HG02840 (cell line): ENCODE results near the gene PYROXD2.

Experiments
- ATAC-seq: cut with Tn5 transposase; IDR thresholded peaks from one replicate; pipeline ENCODE4 v1.9.1; 2021; ENCODE audit warnings: mild to moderate bottlenecking, moderate library complexity, moderate number of reproducible peaks; ENCODE audit not compliant: unreplicated experiment, low FRiP score

The PYROXD2 gene

GRCh38 chr10:98414932-98415730 is at the start of gene PYROXD2:
Gene PYROXD2, minus strand, starts transcription at chr10:98415182. Its CDS starts 47 bp downstream, at chr10:98415135.
- ATAC-seq = no peak

GRCh38 chr10:98463976-98464754 is 49.2 kb upstream of the PYROXD2 start:
- ATAC-seq = no peak

GRCh38 chr10:98463016-98463415 is 48.0 kb upstream of the PYROXD2 start:
- ATAC-seq = no peak

GRCh38 chr10:98461500-98461842 is 46.5 kb upstream of the PYROXD2 start:
- ATAC-seq = no peak

GRCh38 chr10:98460837-98461499 is 46.0 kb upstream of the PYROXD2 start:
- no peak for ATAC-seq

GRCh38 chr10:98458809-98459784 is 44.1 kb upstream of the PYROXD2 start:
- no peak for ATAC-seq

GRCh38 chr10:98457721-98458120 is 42.7 kb upstream of the PYROXD2 start:
- ATAC-seq = no peak

GRCh38 chr10:98456686-98457482 is 41.9 kb upstream of the PYROXD2 start:
- no peak for ATAC-seq

- no peak for ATAC-seq
These were observed 41.1 kb upstream of the PYROXD2 start for GRCh38 chr10:98456043-98456570.

GRCh38 chr10:98453729-98454128 is 38.7 kb upstream of the PYROXD2 start:
- ATAC-seq = no peak

- no peak for ATAC-seq
These were observed 35.6 kb upstream of the PYROXD2 start for GRCh38 chr10:98450618-98451017.

- ATAC-seq = no peak
These were observed 34.3 kb upstream of the PYROXD2 start for GRCh38 chr10:98449287-98449686.

GRCh38 chr10:98446661-98447221 is 31.8 kb upstream of the PYROXD2 start, which contains the start of gene HPS1:
Gene HPS1, minus strand, starts transcription at chr10:98446935. Its CDS starts 3,695 bp downstream, at chr10:98443240.
- ATAC-seq = peak; percentile 85

- ATAC-seq = peak; percentile 19
These were observed 31.2 kb upstream of the PYROXD2 start for GRCh38 chr10:98446151-98446660.

- ATAC-seq = no peak
These were observed 30.3 kb upstream of the PYROXD2 start for GRCh38 chr10:98445200-98445812.

- no peak for ATAC-seq
These were observed 29.5 kb upstream of the PYROXD2 start for GRCh38 chr10:98444314-98445006.

- no peak for ATAC-seq
These were observed 23.7 kb upstream of the PYROXD2 start for GRCh38 chr10:98438715-98439114.
